ENCODE data around the gene PPM1H.
A peak's percentile ranks its signal among the peaks of the same experiment; 100 is the strongest.

PPM1H gene

DNA sequence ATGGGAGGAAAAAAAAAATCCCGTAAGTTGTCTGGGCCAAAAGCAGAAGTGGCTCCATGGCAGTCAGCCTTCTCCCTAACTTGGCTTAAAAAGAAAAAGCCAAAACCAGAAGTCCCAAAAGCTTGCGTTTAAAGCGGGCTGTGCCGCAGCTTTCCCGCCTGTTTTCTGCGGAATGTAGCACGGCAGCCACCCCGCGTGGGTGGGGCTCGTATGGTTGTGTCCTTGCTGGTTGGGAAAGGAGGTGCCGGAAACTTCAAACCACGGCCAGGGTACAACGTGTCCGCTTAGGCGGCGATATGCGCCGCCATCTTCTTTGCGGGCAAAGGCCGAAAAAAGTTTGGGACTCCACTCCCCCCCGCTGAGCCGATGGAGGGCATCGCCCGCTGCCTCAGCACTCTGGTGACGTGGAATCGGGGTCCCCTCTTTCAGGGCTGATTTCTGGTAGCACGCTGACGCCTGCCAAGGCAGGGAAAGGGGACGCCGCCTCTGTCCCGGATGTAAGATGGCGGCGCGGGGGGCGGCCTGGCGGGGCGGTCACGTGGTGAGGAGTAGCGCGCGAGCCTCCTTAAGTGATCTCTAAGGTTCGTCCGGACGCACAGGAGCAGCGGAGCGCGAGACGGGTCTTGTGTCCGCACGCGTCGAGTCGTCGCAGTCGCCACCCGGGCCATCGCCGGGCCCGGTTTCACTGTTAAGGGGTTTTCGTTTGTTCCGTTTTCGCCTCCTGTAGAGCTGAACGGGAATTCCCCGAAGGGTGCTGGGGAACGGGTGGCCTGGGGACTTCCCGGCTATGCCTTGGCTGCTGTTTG is 332.5 kb downstream of the PPM1H start:
- DNase-seq (ENCODE audit: low read depth): peak; percentile 76

DNA sequence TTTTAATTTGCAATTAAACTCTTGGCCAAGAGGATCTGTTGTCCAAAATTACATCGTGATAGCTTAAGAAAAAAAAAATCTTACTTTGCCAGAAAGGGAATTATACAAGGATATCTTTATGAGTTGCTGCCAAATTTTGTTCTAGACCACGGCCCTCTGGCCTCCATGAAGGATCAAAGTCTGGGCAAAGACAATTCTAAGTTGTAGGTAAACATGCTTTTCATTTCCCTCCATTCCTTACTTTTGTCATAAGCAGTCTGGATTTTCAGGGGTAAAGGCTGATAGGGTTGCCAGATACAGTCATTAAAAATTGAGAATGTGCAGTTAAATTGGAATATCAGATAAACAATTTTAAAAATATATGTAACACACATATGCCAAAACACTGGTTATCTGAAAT is 333.2 kb downstream of the PPM1H start:
- no peak for DNase-seq (ENCODE audit: low read depth)

DNA sequence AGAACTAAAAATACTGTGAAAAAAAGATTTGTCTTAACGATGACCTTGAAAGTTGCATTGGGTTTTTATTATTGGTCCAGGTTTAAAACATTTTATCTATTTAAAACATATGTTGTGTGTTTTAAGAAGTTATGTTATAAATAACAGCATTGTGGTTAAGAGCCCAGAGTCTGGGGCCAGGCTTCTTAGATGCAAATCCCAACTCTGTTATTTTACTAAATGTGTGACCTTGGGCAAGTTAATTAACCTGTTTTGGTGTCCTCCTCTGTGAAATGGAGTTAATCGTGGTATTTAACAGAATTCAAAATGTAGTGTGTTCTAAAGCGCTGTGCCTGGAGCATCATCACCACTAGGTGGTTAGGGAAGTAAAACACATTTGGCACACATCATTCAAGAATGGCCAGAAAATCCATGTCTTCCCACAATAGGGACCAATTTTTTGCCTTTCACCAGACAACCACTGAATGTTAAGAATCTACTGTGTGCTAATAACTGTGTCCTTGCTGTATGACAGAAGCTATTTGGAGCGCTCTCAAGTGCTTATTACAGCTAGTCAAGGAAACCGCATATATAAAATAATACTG is 335.0 kb downstream of the PPM1H start:
- DNase-seq (ENCODE audit: low read depth): no peak

DNA sequence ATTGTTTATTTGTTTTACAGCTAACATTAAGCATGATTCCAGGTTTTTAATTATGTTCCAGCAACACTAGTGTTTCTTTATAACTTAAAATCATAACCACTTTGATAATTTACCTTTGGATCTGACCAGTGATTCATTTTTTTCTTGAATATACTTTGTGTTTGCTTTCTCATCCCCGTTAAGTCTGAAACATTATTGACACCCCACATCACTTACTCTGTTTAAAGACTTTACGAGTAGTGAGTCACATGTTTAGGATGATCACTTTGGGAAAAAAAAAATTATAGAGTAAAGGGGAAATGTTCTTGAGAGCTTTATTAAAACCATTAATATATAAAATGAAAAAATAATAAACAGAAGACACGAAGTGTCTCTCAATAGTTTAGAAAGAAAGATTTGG is 336.1 kb downstream of the PPM1H start:
- DNase-seq (ENCODE audit: low read depth): no peak

DNA sequence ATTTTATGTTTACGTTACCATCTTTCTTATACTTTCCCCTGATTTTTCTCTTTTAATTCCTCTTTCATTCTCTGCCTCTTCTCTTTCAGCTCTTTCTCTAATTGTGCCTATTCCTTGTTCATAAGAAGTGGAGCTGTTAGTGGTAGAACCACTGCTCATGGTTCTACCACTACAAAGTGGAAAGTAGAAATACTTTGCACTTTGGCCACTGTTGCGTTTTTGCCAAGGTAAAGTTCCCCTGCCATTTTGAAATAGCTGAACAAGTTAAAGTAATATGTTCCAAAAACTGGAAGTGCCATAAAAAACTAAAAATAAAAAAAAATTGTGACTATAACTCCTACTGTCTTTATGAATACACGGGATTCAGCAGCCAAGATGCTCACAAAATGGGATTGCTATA is 337.7 kb downstream of the PPM1H start:
- DNase-seq (ENCODE audit: low read depth): no peak

Measured in stimulated activated CD8-positive, alpha-beta memory T cell treated with anti-CD3 and anti-CD28 coated beads, Interleukin-4, amount 100 ng/mL, for 24 hours (primary cell).